ENCODE measurements around the gene NAT8. TPM values are rescaled to one million over a fixed set of nuclear protein-coding genes. Genes with fewer than 3 reads are reported as not detected.
"Not testable (repeated sequence)": the region's sequence is repeated elsewhere in the genome, so short reads cannot be mapped to it uniquely, and the experiment has no call there.

The NAT8 gene
- total RNA-seq, 2 donors from 2014 or later: 0.64 TPM; not detected in 1

GRCh38 chr2:73652348-73652747 lies 10.1 kb upstream of the NAT8 start:
- Histone ChIP-seq H3K4me1 (no peaks in the 10 kb centered on the region), H3K27me3 (no peaks in the 10 kb centered on the region), H3K4me3 (no peak overlapping the region), H3K9ac (ENCODE audit: low read depth in 2 of 2, low read length in 2 of 2) (no peak overlapping the region), H3K27ac (no peak overlapping the region), H3K9me3 (no peaks in the 10 kb centered on the region), H3K36me3 (no peaks in the 10 kb centered on the region)
- no peak for DNase-seq
- intact Hi-C loops (cut with DNase I): no loop called here
- no peak for TF ChIP-seq CTCF (IDR thresholded peaks at IDR 0.05)

GRCh38 chr2:73651591-73652230 lies 9.5 kb upstream of the NAT8 start:
- Histone ChIP-seq H3K27ac (no peak overlapping the region), H3K9ac (ENCODE audit: low read depth in 2 of 2, low read length in 2 of 2) (no peak overlapping the region), H3K9me3 (no peaks in the 10 kb centered on the region), H3K36me3 (no peaks in the 10 kb centered on the region), H3K27me3 (no peaks in the 10 kb centered on the region), H3K4me3 (no peak overlapping the region), H3K4me1 (no peaks in the 10 kb centered on the region)
- TF ChIP-seq CTCF (IDR thresholded peaks at IDR 0.05): no peak
- intact Hi-C loops (cut with DNase I): no loop called here
- no peak for DNase-seq

- H3K27ac ChIP-seq; intact Hi-C loops (cut with DNase I); H3K4me3 ChIP-seq; H3K9me3 ChIP-seq; H3K27me3 ChIP-seq; H3K36me3 ChIP-seq; H3K4me1 ChIP-seq; DNase-seq; H3K9ac ChIP-seq (ENCODE audit: low read depth in 2 of 2, low read length in 2 of 2): not testable (repeated sequence)
Observed at GRCh38 chr2:73647690-73648089, 5.5 kb upstream of the NAT8 start.

GRCh38 chr2:73641767-73642062 lies 507 bp downstream of the NAT8 start:
- no peak overlapping the region for H3K9ac ChIP-seq (ENCODE audit: low read depth in 2 of 2, low read length in 2 of 2)
- DNase-seq: no peak
- H3K4me3 ChIP-seq: no peak overlapping the region
- intact Hi-C loops (cut with DNase I): no loop called here
- H3K9me3 ChIP-seq: no peaks in the 10 kb centered on the region
- no peak for TF ChIP-seq CTCF (IDR thresholded peaks at IDR 0.05)
- no peaks in the 10 kb centered on the region for H3K4me1 ChIP-seq
- H3K27me3 ChIP-seq: no peaks in the 10 kb centered on the region
- H3K27ac ChIP-seq: no peak overlapping the region
- no peaks in the 10 kb centered on the region for H3K36me3 ChIP-seq

- DNase-seq: no peak
- no peak for TF ChIP-seq CTCF (IDR thresholded peaks at IDR 0.05)
- H3K9me3 ChIP-seq: no peaks in the 10 kb centered on the region
- no peak overlapping the region for H3K27ac ChIP-seq
- H3K4me3 ChIP-seq: no peak overlapping the region
- H3K9ac ChIP-seq (ENCODE audit: low read depth in 2 of 2, low read length in 2 of 2): no peak overlapping the region
- H3K27me3 ChIP-seq: no peaks in the 10 kb centered on the region
- H3K4me1 ChIP-seq: no peaks in the 10 kb centered on the region
- no peaks in the 10 kb centered on the region for H3K36me3 ChIP-seq
- intact Hi-C loops (cut with DNase I): no loop called here
Observed at GRCh38 chr2:73640946-73641766, 1.1 kb downstream of the NAT8 start.

- H3K9ac ChIP-seq (ENCODE audit: low read depth in 2 of 2, low read length in 2 of 2): no peak overlapping the region
- H3K4me1 ChIP-seq: no peaks in the 10 kb centered on the region
- no peak overlapping the region for H3K27ac ChIP-seq
- H3K4me3 ChIP-seq: no peak overlapping the region
- intact Hi-C loops (cut with DNase I): no loop called here
- no peaks in the 10 kb centered on the region for H3K9me3 ChIP-seq
- no peak for DNase-seq
- H3K27me3 ChIP-seq: no peaks in the 10 kb centered on the region
- H3K36me3 ChIP-seq: no peaks in the 10 kb centered on the region
- TF ChIP-seq CTCF (IDR thresholded peaks at IDR 0.05): no peak
Observed at GRCh38 chr2:73640511-73640911, 1.7 kb downstream of the NAT8 start.

Data from colonic mucosa (tissue), 4 donors.